Neural progenitor cell (in vitro differentiated cells): Measurements from ENCODE around the gene TMIE. TPM values are rescaled to one million over a fixed set of nuclear protein-coding genes. Genes with fewer than 3 reads are reported as not detected.

ENCODE experiments used
- DNase-seq: peaks from one replicate; pipeline ENCODE4 v3.0.0-alpha.2; 2016; ENCODE audit warnings: low spot score
- H2AFZ ChIP-seq: fragments of 200-600 bp; sonication (generic); replicated peaks from 2 replicates; pipeline ENCODE4 v1.6.1; 2016; ENCODE audit warnings: antibody characterized with exemption
- H3F3A ChIP-seq: fragments of 200-600 bp; sonication (generic); 2 replicates; pipeline ENCODE4 v1.6.1; 2016; ENCODE audit warnings: antibody characterized with exemption, low read depth
- H3K27ac ChIP-seq: fragments of 200-600 bp; sonication (generic); 2 replicates; pipeline ENCODE4 v1.5.1; 2016; ENCODE audit warnings: mild to moderate bottlenecking
- H3K27me3 ChIP-seq: fragments of 200-600 bp; sonication (generic); 2 replicates; pipeline ENCODE4 v1.6.1; 2016; ENCODE audit warnings: mild to moderate bottlenecking, moderate library complexity
- H3K36me3 ChIP-seq: fragments of 200-600 bp; sonication (generic); 2 replicates; pipeline ENCODE4 v1.5.1; 2016
- H3K4me1 ChIP-seq: fragments of 200-600 bp; sonication (generic); 2 replicates; pipeline ENCODE4 v1.6.1; 2016; ENCODE audit warnings: mixed run types
- H3K4me2 ChIP-seq: fragments of 200-600 bp; sonication (generic); 2 replicates; pipeline ENCODE4 v1.6.1; 2016
- H3K4me3 ChIP-seq: fragments of 200-600 bp; sonication (generic); 2 replicates; pipeline ENCODE4 v1.5.1; 2016
- H3K79me2 ChIP-seq: fragments of 200-600 bp; sonication (generic); 2 replicates; pipeline ENCODE4 v1.6.1; 2016; ENCODE audit warnings: low read depth
- H3K9ac ChIP-seq: fragments of 200-600 bp; sonication (generic); 2 replicates; pipeline ENCODE4 v1.6.1; 2016
- H3K9me3 ChIP-seq: fragments of 200-600 bp; sonication (generic); 2 replicates; pipeline ENCODE4 v1.5.1; 2016; ENCODE audit warnings: low read depth
- H4K20me1 ChIP-seq: fragments of 200-600 bp; sonication (generic); 2 replicates; pipeline ENCODE4 v1.6.1; 2016; ENCODE audit warnings: low read depth
- H3K27ac Mint-ChIP-seq: 3 replicates; pipeline ENCODE4 v1.8.0; 2021; ENCODE audit warnings: mixed read lengths
- H3K27me3 Mint-ChIP-seq: 2 replicates; pipeline ENCODE4 v1.8.0; 2022; ENCODE audit warnings: low read depth, mild to moderate bottlenecking, inconsistent platforms, moderate library complexity, mixed read lengths; ENCODE audit not compliant: insufficient read depth
- H3K36me3 Mint-ChIP-seq: 3 replicates; pipeline ENCODE4 v1.8.0; 2021; ENCODE audit warnings: mixed read lengths
- H3K4me1 Mint-ChIP-seq: 3 replicates; pipeline ENCODE4 v1.8.0; 2021; ENCODE audit warnings: mixed read lengths
- H3K4me3 Mint-ChIP-seq: 3 replicates; pipeline ENCODE4 v1.8.0; 2021; ENCODE audit warnings: mild to moderate bottlenecking, moderate library complexity, mixed read lengths
- H3K9me3 Mint-ChIP-seq: 3 replicates; pipeline ENCODE4 v1.8.0; 2020; ENCODE audit warnings: mixed read lengths
- EZH2 ChIP-seq: fragments of 200-600 bp; sonication (generic); IDR thresholded peaks from 2 replicates; pipeline ENCODE4 v1.6.1; 2017; ENCODE audit warnings: antibody characterized with exemption, mild to moderate bottlenecking, moderate library complexity
- EZH2phosphoT487 ChIP-seq: fragments of 200-600 bp; sonication (generic); IDR thresholded peaks from 2 replicates; pipeline ENCODE4 v1.6.1; 2017; ENCODE audit warnings: antibody characterized with exemption
- total RNA-seq: library from RNA; depleted of rRNA; stranded (reverse); fragments of >200 nt; gene quantifications from 2 replicates; pipeline ENCODE4 v1.2.3, GENCODE V29; 2015; ENCODE audit warnings: low replicate concordance
- TF ChIP-seq, protein P1 (sequence below): fragments of 200-600 bp; sonication (generic); IDR thresholded peaks from 2 replicates; pipeline ENCODE4 v1.5.1; 2017; ENCODE audit warnings: antibody characterized with exemption, mild to moderate bottlenecking

The TMIE gene
- total RNA-seq, 1 donor from 2014 or later: not detected

DNA sequence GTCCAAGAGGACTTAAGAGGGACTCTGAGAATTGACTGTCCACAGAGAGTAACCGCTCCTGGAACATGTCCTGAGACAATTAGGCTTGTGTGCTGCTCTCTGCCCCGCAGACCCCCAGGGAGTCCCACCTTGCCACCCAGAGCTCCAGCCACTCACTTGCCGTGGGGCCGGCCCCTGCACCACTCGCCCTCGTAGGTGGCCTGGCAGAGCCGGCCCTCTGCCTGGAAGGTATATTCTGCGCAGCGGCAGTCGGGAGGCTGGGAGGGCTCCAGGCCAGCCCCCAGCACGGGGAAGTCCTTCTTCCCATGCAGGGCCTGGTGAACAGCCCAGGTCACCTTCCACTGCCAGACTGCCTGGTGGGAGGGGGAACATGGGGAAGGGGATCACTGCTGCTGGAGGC is 18.2 kb upstream of the TMIE start:
- no peak overlapping the region for H3K27ac ChIP-seq
- H3K4me3 Mint-ChIP-seq: no peak overlapping the region
- H3K27ac Mint-ChIP-seq: no peak overlapping the region
- no peaks in the 10 kb centered on the region for H4K20me1 ChIP-seq
- no peaks in the 10 kb centered on the region for H3K27me3 ChIP-seq
- H3K36me3 Mint-ChIP-seq: no peaks in the 10 kb centered on the region
- no peaks in the 10 kb centered on the region for H3K9me3 Mint-ChIP-seq
- no peak for TF ChIP-seq EZH2phosphoT487
- TF ChIP-seq EZH2: no peak
- TF ChIP-seq, protein P1, sequence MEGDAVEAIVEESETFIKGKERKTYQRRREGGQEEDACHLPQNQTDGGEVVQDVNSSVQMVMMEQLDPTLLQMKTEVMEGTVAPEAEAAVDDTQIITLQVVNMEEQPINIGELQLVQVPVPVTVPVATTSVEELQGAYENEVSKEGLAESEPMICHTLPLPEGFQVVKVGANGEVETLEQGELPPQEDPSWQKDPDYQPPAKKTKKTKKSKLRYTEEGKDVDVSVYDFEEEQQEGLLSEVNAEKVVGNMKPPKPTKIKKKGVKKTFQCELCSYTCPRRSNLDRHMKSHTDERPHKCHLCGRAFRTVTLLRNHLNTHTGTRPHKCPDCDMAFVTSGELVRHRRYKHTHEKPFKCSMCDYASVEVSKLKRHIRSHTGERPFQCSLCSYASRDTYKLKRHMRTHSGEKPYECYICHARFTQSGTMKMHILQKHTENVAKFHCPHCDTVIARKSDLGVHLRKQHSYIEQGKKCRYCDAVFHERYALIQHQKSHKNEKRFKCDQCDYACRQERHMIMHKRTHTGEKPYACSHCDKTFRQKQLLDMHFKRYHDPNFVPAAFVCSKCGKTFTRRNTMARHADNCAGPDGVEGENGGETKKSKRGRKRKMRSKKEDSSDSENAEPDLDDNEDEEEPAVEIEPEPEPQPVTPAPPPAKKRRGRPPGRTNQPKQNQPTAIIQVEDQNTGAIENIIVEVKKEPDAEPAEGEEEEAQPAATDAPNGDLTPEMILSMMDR: no peak
- no peaks in the 10 kb centered on the region for H3F3A ChIP-seq
- no peaks in the 10 kb centered on the region for H3K79me2 ChIP-seq
- H2AFZ ChIP-seq: no peak overlapping the region
- H3K36me3 ChIP-seq: no peaks in the 10 kb centered on the region
- DNase-seq: no peak
- H3K27me3 Mint-ChIP-seq: peaks cover 6% of the 10 kb centered on the region
- peaks cover 11% of the 10 kb centered on the region for H3K4me1 Mint-ChIP-seq
- no peak overlapping the region for H3K4me3 ChIP-seq
- H3K9ac ChIP-seq: no peak overlapping the region
- H3K4me1 ChIP-seq: no peaks in the 10 kb centered on the region
- H3K9me3 ChIP-seq: no peaks in the 10 kb centered on the region
- H3K4me2 ChIP-seq: no peak overlapping the region

DNA sequence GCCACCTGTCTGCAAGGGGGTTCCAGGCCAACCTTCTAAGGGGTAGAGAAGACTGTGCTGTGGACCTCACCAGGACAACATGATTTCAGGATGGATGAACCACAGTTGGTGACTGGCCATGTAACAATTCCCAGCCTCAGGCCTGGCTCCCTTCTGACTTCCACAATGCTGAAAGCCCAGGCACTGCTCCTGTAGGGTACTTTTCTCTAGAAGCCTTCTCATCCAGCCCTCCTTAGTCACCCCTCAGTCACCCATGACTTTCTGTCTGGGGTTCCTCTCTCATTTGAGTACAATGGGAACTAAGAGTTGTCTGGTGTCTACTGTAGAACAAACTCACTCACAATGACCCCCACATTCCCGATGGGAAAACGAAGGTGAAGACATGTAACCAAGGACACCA is 16.3 kb upstream of the TMIE start:
- no peaks in the 10 kb centered on the region for H3K36me3 Mint-ChIP-seq
- Histone ChIP-seq H3K36me3 (no peaks in the 10 kb centered on the region), H4K20me1 (no peaks in the 10 kb centered on the region), H3K9ac (no peak overlapping the region), H3K4me3 (no peak overlapping the region), H3K27ac (no peak overlapping the region), H3K9me3 (no peaks in the 10 kb centered on the region), H3K4me1 (no peaks in the 10 kb centered on the region), H3K4me2 (no peak overlapping the region), H3F3A (no peaks in the 10 kb centered on the region), H3K79me2 (no peaks in the 10 kb centered on the region), H3K27me3 (no peaks in the 10 kb centered on the region), H2AFZ (no peak overlapping the region)
- TF ChIP-seq, protein P1: no peak
- TF ChIP-seq EZH2phosphoT487 (no peak), EZH2 (no peak)
- H3K4me3 Mint-ChIP-seq: no peak overlapping the region
- no peak for DNase-seq
- no peaks in the 10 kb centered on the region for H3K9me3 Mint-ChIP-seq
- H3K27me3 Mint-ChIP-seq: peaks cover 6% of the 10 kb centered on the region
- H3K27ac Mint-ChIP-seq: no peak overlapping the region
- peaks cover 11% of the 10 kb centered on the region for H3K4me1 Mint-ChIP-seq

DNA sequence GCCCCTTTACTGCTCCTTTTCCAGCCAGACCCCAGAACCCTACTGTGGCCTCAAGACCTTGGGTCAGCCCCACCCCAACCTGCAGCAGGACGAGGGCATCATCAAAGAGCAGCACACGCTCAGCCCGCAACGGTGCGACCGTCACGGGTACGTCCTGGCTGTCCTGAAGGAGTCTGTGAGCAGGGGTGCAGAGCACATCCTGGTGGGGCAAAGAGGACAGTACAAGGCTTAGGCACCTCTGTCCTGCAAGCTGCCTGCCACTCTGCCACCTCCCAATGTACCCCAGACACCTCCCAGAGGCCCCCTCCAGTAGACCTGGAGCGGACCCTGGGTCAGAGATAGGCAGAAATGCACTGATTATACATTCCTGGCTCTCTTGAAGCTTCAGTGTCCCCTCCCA is 15.7 kb upstream of the TMIE start:
- no peaks in the 10 kb centered on the region for H3F3A ChIP-seq
- no peak for DNase-seq
- peaks cover 6% of the 10 kb centered on the region for H3K27me3 Mint-ChIP-seq
- no peak overlapping the region for H3K27ac ChIP-seq
- H4K20me1 ChIP-seq: no peaks in the 10 kb centered on the region
- no peak overlapping the region for H2AFZ ChIP-seq
- no peak overlapping the region for H3K4me2 ChIP-seq
- H3K36me3 Mint-ChIP-seq: no peaks in the 10 kb centered on the region
- H3K27ac Mint-ChIP-seq: no peak overlapping the region
- H3K4me1 Mint-ChIP-seq: peaks cover 8% of the 10 kb centered on the region
- TF ChIP-seq, protein P1: no peak
- TF ChIP-seq EZH2phosphoT487 (no peak), EZH2 (no peak)
- no peaks in the 10 kb centered on the region for H3K9me3 Mint-ChIP-seq
- no peaks in the 10 kb centered on the region for H3K9me3 ChIP-seq
- no peak overlapping the region for H3K4me3 Mint-ChIP-seq
- H3K36me3 ChIP-seq: no peaks in the 10 kb centered on the region
- no peaks in the 10 kb centered on the region for H3K79me2 ChIP-seq
- no peak overlapping the region for H3K9ac ChIP-seq
- H3K27me3 ChIP-seq: no peaks in the 10 kb centered on the region
- no peak overlapping the region for H3K4me3 ChIP-seq
- H3K4me1 ChIP-seq: no peaks in the 10 kb centered on the region

DNA sequence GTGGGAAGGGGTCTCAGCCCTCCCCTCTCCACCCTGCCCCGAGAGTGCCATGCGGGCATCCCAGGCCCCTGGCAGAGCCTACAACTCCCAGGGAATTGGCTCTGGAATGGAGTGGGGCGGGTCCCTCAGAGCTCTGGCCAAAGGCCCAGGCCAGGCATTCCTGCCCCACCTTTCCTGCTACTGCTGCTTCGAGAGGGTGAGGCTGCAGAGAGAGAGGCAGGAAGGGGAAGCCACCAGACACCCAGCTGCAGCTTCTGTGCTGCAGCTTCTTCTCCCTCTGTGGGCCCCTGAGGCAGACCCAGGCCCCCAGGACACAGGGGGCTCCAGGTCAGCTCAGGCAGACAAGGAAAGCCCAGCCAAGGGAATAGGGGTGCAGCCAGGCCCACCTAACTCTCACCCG is 10.4 kb upstream of the TMIE start:
- H3K4me1 ChIP-seq: peaks cover 4% of the 10 kb centered on the region
- H2AFZ ChIP-seq: no peak overlapping the region
- peaks cover 9% of the 10 kb centered on the region for H3K27me3 Mint-ChIP-seq
- no peak overlapping the region for H3K27ac Mint-ChIP-seq
- H3K36me3 Mint-ChIP-seq: no peaks in the 10 kb centered on the region
- no peak overlapping the region for H3K4me3 Mint-ChIP-seq
- TF ChIP-seq EZH2phosphoT487: no peak
- TF ChIP-seq EZH2: no peak
- TF ChIP-seq, protein P1: no peak
- no peaks in the 10 kb centered on the region for H4K20me1 ChIP-seq
- H3K36me3 ChIP-seq: no peaks in the 10 kb centered on the region
- DNase-seq: no peak
- H3K27me3 ChIP-seq: peaks cover 39% of the 10 kb centered on the region
- no peaks in the 10 kb centered on the region for H3K9me3 ChIP-seq
- no peak overlapping the region for H3K9ac ChIP-seq
- H3K4me2 ChIP-seq: no peak overlapping the region
- no peaks in the 10 kb centered on the region for H3K79me2 ChIP-seq
- H3K4me1 Mint-ChIP-seq: peaks cover 8% of the 10 kb centered on the region
- no peak overlapping the region for H3K27ac ChIP-seq
- peaks cover 8% of the 10 kb centered on the region for H3F3A ChIP-seq
- no peak overlapping the region for H3K4me3 ChIP-seq
- H3K9me3 Mint-ChIP-seq: no peaks in the 10 kb centered on the region
